Cardiac muscle cell (in vitro differentiated cells and primary cell): ENCODE data around the gene MAG. TPM values are rescaled to one million over a fixed set of nuclear protein-coding genes. Genes with fewer than 3 reads are reported as not detected.

Source experiments
- DNase-seq, 2 donors: peaks; one replicate each; pipeline versions ENCODE4 v3.0.0 to v3.0.0-alpha.2; 2010 to 2017; ENCODE audit warnings: low read depth in 1 of 2, low spot score in 1 of 2
- H3K27ac ChIP-seq: fragments of 200-600 bp; sonication (generic); 2 replicates; pipeline ENCODE4 v1.5.1; 2016
- H3K27me3 ChIP-seq: fragments of 200-600 bp; sonication (generic); 2 replicates; pipeline ENCODE4 v1.6.0; 2016; ENCODE audit warnings: control low read depth
- H3K36me3 ChIP-seq: fragments of 200-600 bp; sonication (generic); 2 replicates; pipeline ENCODE4 v1.5.1; 2016; ENCODE audit warnings: control low read depth
- H3K4me1 ChIP-seq: fragments of 200-600 bp; sonication (generic); 2 replicates; pipeline ENCODE4 v1.8.1; 2017; ENCODE audit warnings: low read depth, mild to moderate bottlenecking, mixed run types
- H3K4me3 ChIP-seq: fragments of 200-600 bp; sonication (generic); 2 replicates; pipeline ENCODE4 v1.5.1; 2016; ENCODE audit warnings: mild to moderate bottlenecking
- H3K9me3 ChIP-seq: fragments of 200-600 bp; sonication (generic); 2 replicates; pipeline ENCODE4 v1.5.1; 2017; ENCODE audit warnings: low read depth, mild to moderate bottlenecking, control low read depth
- polyA plus RNA-seq: library from polyadenylated mRNA; unstranded; fragments of >200 nt; fragmentation: Nextera tagmentation; extraction: Ambion mirVana; gene quantifications from 2 replicates; pipeline ENCODE4 v1.2.1, GENCODE V29; 2016
- total RNA-seq: library from RNA; depleted of rRNA; stranded (reverse); fragments of >200 nt; gene quantifications from 2 replicates; pipeline ENCODE4 v1.2.3, GENCODE V29; 2016
- TF ChIP-seq, protein P1 (sequence below): IDR thresholded peaks from 2 replicates; pipeline ENCODE4 v1.5.1; 2012; ENCODE audit warnings: low read depth, mild to moderate bottlenecking, low read length

Gene MAG
- total and polyA plus RNA-seq, 2 experiments from 2014 or later, result 1.2 to 2.1 TPM

GRCh38 chr19:35295792-35296462 is 4.0 kb downstream of the MAG start:
- Histone ChIP-seq H3K4me1 (no peaks in the 10 kb centered on the region), H3K9me3 (no peaks in the 10 kb centered on the region), H3K4me3 (no peak overlapping the region), H3K27me3 (no peaks in the 10 kb centered on the region), H3K36me3 (no peaks in the 10 kb centered on the region), H3K27ac (no peak overlapping the region)
- peak in 1 of 2 donors; percentile 43 for DNase-seq
- TF ChIP-seq, protein P1, sequence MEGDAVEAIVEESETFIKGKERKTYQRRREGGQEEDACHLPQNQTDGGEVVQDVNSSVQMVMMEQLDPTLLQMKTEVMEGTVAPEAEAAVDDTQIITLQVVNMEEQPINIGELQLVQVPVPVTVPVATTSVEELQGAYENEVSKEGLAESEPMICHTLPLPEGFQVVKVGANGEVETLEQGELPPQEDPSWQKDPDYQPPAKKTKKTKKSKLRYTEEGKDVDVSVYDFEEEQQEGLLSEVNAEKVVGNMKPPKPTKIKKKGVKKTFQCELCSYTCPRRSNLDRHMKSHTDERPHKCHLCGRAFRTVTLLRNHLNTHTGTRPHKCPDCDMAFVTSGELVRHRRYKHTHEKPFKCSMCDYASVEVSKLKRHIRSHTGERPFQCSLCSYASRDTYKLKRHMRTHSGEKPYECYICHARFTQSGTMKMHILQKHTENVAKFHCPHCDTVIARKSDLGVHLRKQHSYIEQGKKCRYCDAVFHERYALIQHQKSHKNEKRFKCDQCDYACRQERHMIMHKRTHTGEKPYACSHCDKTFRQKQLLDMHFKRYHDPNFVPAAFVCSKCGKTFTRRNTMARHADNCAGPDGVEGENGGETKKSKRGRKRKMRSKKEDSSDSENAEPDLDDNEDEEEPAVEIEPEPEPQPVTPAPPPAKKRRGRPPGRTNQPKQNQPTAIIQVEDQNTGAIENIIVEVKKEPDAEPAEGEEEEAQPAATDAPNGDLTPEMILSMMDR, result no peak

- no peak overlapping the region for H3K4me3 ChIP-seq
- no peak for DNase-seq
Observed at GRCh38 chr19:35296644-35297514, 4.9 kb downstream of the MAG start.

DNA sequence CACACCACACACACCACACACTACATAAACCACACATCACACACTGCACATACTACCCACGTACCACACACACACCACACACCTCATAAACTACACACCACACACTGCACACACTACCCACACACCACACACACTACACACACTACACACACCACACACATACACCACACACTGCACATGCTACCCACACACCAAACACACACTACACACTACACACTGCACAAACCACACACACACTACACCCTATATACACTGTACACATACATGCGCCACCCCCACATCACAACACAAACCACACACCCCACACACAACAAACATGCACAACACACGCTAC is 5.5 kb downstream of the MAG start:
- TF ChIP-seq, protein P1, result no peak
- Histone ChIP-seq H3K27me3 (no peaks in the 10 kb centered on the region), H3K9me3 (no peaks in the 10 kb centered on the region), H3K27ac (no peak overlapping the region), H3K4me1 (no peaks in the 10 kb centered on the region), H3K36me3 (no peaks in the 10 kb centered on the region), H3K4me3 (no peak overlapping the region)
- no peak for DNase-seq

More at GRCh38 chr19:35296644-35297514, 4.9 kb downstream of the MAG start:
- Histone ChIP-seq H3K27ac (no peak overlapping the region), H3K4me1 (no peaks in the 10 kb centered on the region), H3K36me3 (no peaks in the 10 kb centered on the region), H3K9me3 (no peaks in the 10 kb centered on the region), H3K27me3 (no peaks in the 10 kb centered on the region)
- TF ChIP-seq, protein P1, result no peak

GRCh38 chr19:35297922-35298321 is 6.0 kb downstream of the MAG start:
- TF ChIP-seq, protein P1, result no peak
- no peak overlapping the region for H3K27ac ChIP-seq
- no peaks in the 10 kb centered on the region for H3K9me3 ChIP-seq
- H3K4me3 ChIP-seq, result no peak overlapping the region
- DNase-seq, result no peak
- H3K36me3 ChIP-seq, result no peaks in the 10 kb centered on the region
- no peaks in the 10 kb centered on the region for H3K27me3 ChIP-seq
- H3K4me1 ChIP-seq, result no peaks in the 10 kb centered on the region

DNA sequence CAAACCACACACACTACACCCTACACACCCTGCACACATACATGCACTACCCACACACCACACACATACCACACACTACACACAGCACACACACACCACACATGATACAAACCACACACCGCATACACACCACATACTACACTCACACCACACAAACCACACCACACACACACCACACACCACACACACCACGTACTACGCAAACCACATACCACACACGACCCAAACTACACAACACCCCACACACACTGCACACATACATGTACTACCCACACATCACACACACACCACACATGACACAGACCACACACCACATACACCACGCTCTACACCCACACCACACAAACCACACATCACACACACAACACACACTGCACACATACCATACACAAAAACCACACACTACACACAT is 6.6 kb downstream of the MAG start:
- TF ChIP-seq, protein P1, result no peak
- Histone ChIP-seq H3K27me3 (no peaks in the 10 kb centered on the region), H3K4me1 (no peaks in the 10 kb centered on the region), H3K4me3 (no peak overlapping the region), H3K36me3 (no peaks in the 10 kb centered on the region), H3K27ac (no peak overlapping the region), H3K9me3 (no peaks in the 10 kb centered on the region)
- DNase-seq, result no peak
